ENCODE measurements around the gene GNAI3.

GNAI3 gene

DNA sequence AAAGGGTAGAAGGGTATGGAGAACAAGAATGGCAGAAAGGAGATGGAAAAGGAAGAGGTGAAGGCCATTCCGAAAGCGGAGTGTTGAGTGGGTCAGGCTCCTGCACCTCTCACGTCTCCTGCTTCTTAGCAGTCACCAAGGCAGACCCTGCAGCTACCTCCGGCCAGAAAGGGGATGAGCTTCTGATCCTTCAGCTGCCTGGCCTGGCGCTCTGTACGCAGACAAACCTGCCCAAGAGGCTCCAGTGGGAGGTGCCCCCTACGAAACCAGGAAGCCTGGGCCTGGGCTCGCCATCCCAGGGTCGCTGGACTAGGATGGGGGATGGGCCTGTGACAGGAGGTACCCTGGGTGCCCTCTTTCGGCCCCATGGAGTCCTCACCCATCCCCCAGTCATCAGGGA lies 5.8 kb upstream of the GNAI3 start:
- ATAC-seq (ENCODE audit: insufficient read depth, low read depth) (no peak), DNase-seq (no peak)
- no peak overlapping the region for H3K4me3 ChIP-seq (ENCODE audit: low read depth in 1 of 2, low read length in 2 of 2)
- no peak overlapping the region for H3K4me2 ChIP-seq (ENCODE audit: insufficient read depth, low read length)
- TF ChIP-seq CTCF (IDR thresholded peaks at IDR 0.05; ENCODE audit: borderline replicate concordance, extremely low read depth, low read length, poor library complexity, severe bottlenecking): no peak
- no peak for TF ChIP-seq EZH2 (IDR thresholded peaks at IDR 0.05; ENCODE audit: borderline replicate concordance, low read depth, low read length, severe bottlenecking)
- no peak overlapping the region for H2AFZ ChIP-seq (ENCODE audit: low read depth, low read length)
- no peak overlapping the region for H3K9ac ChIP-seq (ENCODE audit: low read depth, low read length)
- peaks cover 23% of the 10 kb centered on the region for H3K4me1 ChIP-seq (ENCODE audit: insufficient read depth, low read length)
- H3K36me3 ChIP-seq (ENCODE audit: insufficient read depth, low read length): no peaks in the 10 kb centered on the region
- H3K79me2 ChIP-seq (ENCODE audit: insufficient read depth, low read length): peaks cover 11% of the 10 kb centered on the region
- H3K9me3 ChIP-seq (ENCODE audit: insufficient read depth, low read length, severe bottlenecking): no peaks in the 10 kb centered on the region
- H4K20me1 ChIP-seq (ENCODE audit: insufficient read depth, low read length): no peaks in the 10 kb centered on the region
- H3K27ac ChIP-seq (ENCODE audit: low read length): no peak overlapping the region
- H3K27me3 ChIP-seq (ENCODE audit: insufficient read depth, low read length, poor library complexity): peaks cover 2% of the 10 kb centered on the region

DNA sequence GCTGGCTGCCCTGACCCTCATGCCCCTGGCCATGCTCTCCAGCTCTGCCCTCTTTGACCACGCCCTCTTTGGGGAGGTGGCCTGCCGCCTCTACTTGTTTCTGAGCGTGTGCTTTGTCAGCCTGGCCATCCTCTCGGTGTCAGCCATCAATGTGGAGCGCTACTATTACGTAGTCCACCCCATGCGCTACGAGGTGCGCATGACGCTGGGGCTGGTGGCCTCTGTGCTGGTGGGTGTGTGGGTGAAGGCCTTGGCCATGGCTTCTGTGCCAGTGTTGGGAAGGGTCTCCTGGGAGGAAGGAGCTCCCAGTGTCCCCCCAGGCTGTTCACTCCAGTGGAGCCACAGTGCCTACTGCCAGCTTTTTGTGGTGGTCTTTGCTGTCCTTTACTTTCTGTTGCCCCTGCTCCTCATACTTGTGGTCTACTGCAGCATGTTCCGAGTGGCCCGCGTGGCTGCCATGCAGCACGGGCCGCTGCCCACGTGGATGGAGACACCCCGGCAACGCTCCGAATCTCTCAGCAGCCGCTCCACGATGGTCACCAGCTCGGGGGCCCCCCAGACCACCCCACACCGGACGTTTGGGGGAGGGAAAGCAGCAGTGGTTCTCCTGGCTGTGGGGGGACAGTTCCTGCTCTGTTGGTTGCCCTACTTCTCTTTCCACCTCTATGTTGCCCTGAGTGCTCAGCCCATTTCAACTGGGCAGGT lies 5.0 kb upstream of the GNAI3 start:
- Histone ChIP-seq H3K9ac (ENCODE audit: low read depth, low read length) (no peak overlapping the region), H2AFZ (ENCODE audit: low read depth, low read length) (no peak overlapping the region), H3K4me2 (ENCODE audit: insufficient read depth, low read length) (no peak overlapping the region), H3K4me1 (ENCODE audit: insufficient read depth, low read length) (peaks cover 23% of the 10 kb centered on the region), H4K20me1 (ENCODE audit: insufficient read depth, low read length) (no peaks in the 10 kb centered on the region), H3K36me3 (ENCODE audit: insufficient read depth, low read length) (no peaks in the 10 kb centered on the region; the same call in 1 of the 2 replicates), H3K4me3 (ENCODE audit: low read depth in 1 of 2, low read length in 2 of 2) (no peak overlapping the region), H3K27ac (ENCODE audit: low read length) (no peak overlapping the region), H3K27me3 (ENCODE audit: insufficient read depth, low read length, poor library complexity) (peaks cover 2% of the 10 kb centered on the region), H3K9me3 (ENCODE audit: insufficient read depth, low read length, severe bottlenecking) (no peaks in the 10 kb centered on the region), H3K79me2 (ENCODE audit: insufficient read depth, low read length) (peaks cover 18% of the 10 kb centered on the region)
- ATAC-seq (ENCODE audit: insufficient read depth, low read depth) (no peak), DNase-seq (no peak)
- no peak for TF ChIP-seq CTCF (IDR thresholded peaks at IDR 0.05; ENCODE audit: borderline replicate concordance, extremely low read depth, low read length, poor library complexity, severe bottlenecking)
- TF ChIP-seq EZH2 (IDR thresholded peaks at IDR 0.05; ENCODE audit: borderline replicate concordance, low read depth, low read length, severe bottlenecking): no peak

GRCh38 chr1:109543988-109544735 lies 4.3 kb upstream of the GNAI3 start:
- Histone ChIP-seq H3K4me1 (ENCODE audit: insufficient read depth, low read length) (peaks cover 25% of the 10 kb centered on the region), H3K27ac (ENCODE audit: low read length) (no peak overlapping the region), H3K36me3 (ENCODE audit: insufficient read depth, low read length) (no peaks in the 10 kb centered on the region; the same call in 1 of the 2 replicates), H3K4me2 (ENCODE audit: insufficient read depth, low read length) (no peak overlapping the region), H3K79me2 (ENCODE audit: insufficient read depth, low read length) (peaks cover 25% of the 10 kb centered on the region), H2AFZ (ENCODE audit: low read depth, low read length) (no peak overlapping the region), H3K9me3 (ENCODE audit: insufficient read depth, low read length, severe bottlenecking) (no peaks in the 10 kb centered on the region), H3K9ac (ENCODE audit: low read depth, low read length) (no peak overlapping the region), H4K20me1 (ENCODE audit: insufficient read depth, low read length) (peaks cover 3% of the 10 kb centered on the region; the same call in 1 of the 2 replicates), H3K4me3 (ENCODE audit: low read depth in 1 of 2, low read length in 2 of 2) (no peak overlapping the region), H3K27me3 (ENCODE audit: insufficient read depth, low read length, poor library complexity) (peaks cover 2% of the 10 kb centered on the region)
- TF ChIP-seq EZH2 (IDR thresholded peaks at IDR 0.05; ENCODE audit: borderline replicate concordance, low read depth, low read length, severe bottlenecking) (no peak), CTCF (IDR thresholded peaks at IDR 0.05; ENCODE audit: borderline replicate concordance, extremely low read depth, low read length, poor library complexity, severe bottlenecking) (no peak)
- DNase-seq (no peak), ATAC-seq (ENCODE audit: insufficient read depth, low read depth) (no peak)

Measured in DND-41 (cell line).